Panc1 (cell line): ENCODE results near the gene KCNIP3. TPM values are rescaled to one million over a fixed set of nuclear protein-coding genes. Genes with fewer than 3 reads are reported as not detected.

Source experiments
- ATAC-seq: fragments of 200-7000 bp; cut with Tn5 transposase; 2 replicates; pipeline ENCODE4 v1.9.1; 2020; ENCODE audit warnings: mild to moderate bottlenecking, moderate library complexity
- BruUV-seq: library from RNA; stranded (reverse); fragments of 400-500 nt; replicated peaks from 2 replicates; lab custom pipeline; 2021; lab: Mats Ljungman, UMichigan
- CTCF ChIA-PET: fragments of 300-600 bp; sonication (Branson Sonifier 250); formaldehyde crosslinking; loops from one replicate; lab custom pipeline; 2022; ENCODE audit warnings: antibody characterized with exemption; lab: Charles Lee
- POLR2A ChIA-PET: fragments of 300-600 bp; sonication (Branson Sonifier 250); formaldehyde crosslinking; loops from one replicate; lab custom pipeline; 2022; ENCODE audit warnings: antibody characterized with exemption; lab: Charles Lee
- DNase-seq: peaks from one replicate; pipeline ENCODE4 v3.0.0-alpha.2; 2010; ENCODE audit warnings: low read depth, low spot score
- H3K27ac ChIP-seq: 2 replicates; pipeline ENCODE4 v1.5.1; 2011; ENCODE audit warnings: mild to moderate bottlenecking, low read length, inconsistent platforms
- H3K27me3 ChIP-seq: fragments of 200-500 bp; sonication (Bioruptor generic); 2 replicates; pipeline ENCODE4 v1.6.0; 2014; ENCODE audit warnings: low read length, inconsistent platforms; ENCODE audit not compliant: control insufficient read depth, insufficient read depth
- H3K36me3 ChIP-seq: fragments of 200-500 bp; sonication (Bioruptor generic); 2 replicates; pipeline ENCODE4 v1.5.1; 2014; ENCODE audit warnings: inconsistent platforms, mild to moderate bottlenecking, low read length, moderate library complexity; ENCODE audit not compliant: control insufficient read depth, insufficient read depth
- H3K4me1 ChIP-seq: 2 replicates; pipeline ENCODE4 v1.5.1; 2011; ENCODE audit warnings: inconsistent platforms, mild to moderate bottlenecking, low read length, moderate library complexity; ENCODE audit not compliant: control insufficient read depth, insufficient read depth
- H3K4me3 ChIP-seq, 2 experiments: 2 replicates each; pipeline ENCODE4 v1.5.1; 2011 to 2012; ENCODE audit warnings: low read depth in 2 of 2, low read length in 2 of 2, mild to moderate bottlenecking in 2 of 2, inconsistent platforms in 1 of 2, moderate library complexity in 1 of 2
- H3K9me3 ChIP-seq: fragments of 200-500 bp; sonication (Bioruptor generic); 2 replicates; pipeline ENCODE4 v1.5.1; 2014; ENCODE audit warnings: low read depth, mild to moderate bottlenecking, inconsistent platforms, low read length, moderate library complexity; ENCODE audit not compliant: control insufficient read depth, insufficient read depth
- POLR2AphosphoS5 ChIP-seq: IDR thresholded peaks from 2 replicates; pipeline ENCODE4 v1.6.1; 2012; ENCODE audit warnings: mild to moderate bottlenecking, low read depth, low read length, moderate library complexity
- SIN3A ChIP-seq: IDR thresholded peaks from 2 replicates; pipeline ENCODE4 v1.6.1; 2012; ENCODE audit warnings: low read depth, mild to moderate bottlenecking, low read length, moderate library complexity, borderline replicate concordance; ENCODE audit not compliant: insufficient read depth
- TCF7L2 ChIP-seq: IDR thresholded peaks from 2 replicates; pipeline ENCODE4 v1.6.1; 2011; ENCODE audit warnings: mild to moderate bottlenecking, low read depth, low read length, inconsistent platforms
- in situ Hi-C: cut with HindIII; loops from 2 replicates; pipeline ENCODE4 v1.10.0; 2016; ENCODE audit warnings: low sequenced_read_pairs, low pct_unique_long_range_greater_than_20kb
- intact Hi-C: fragments of 100-400 bp; cut with micrococcal nuclease; formaldehyde crosslinking; loops from one replicate; pipeline ENCODE4 v1.10.0; 2022; ENCODE audit not compliant: unreplicated experiment
- total RNA-seq: library from RNA; stranded (reverse); gene quantifications from one replicate; pipeline ENCODE4 v1.2.1, GENCODE V29; 2021; ENCODE audit not compliant: unreplicated experiment
- TF ChIP-seq, protein P1 (sequence below): fragments of 450-650 bp; IDR thresholded peaks from 2 replicates; pipeline ENCODE4 v1.5.1; 2017; ENCODE audit warnings: mild to moderate bottlenecking
- TF ChIP-seq, protein P2 (sequence below), 2 experiments: IDR thresholded peaks; 2 replicates each; pipeline ENCODE4 v1.6.1; 2011 to 2012; ENCODE audit warnings: low read depth in 2 of 2, control low read depth in 1 of 2, low read length in 1 of 2, mild to moderate bottlenecking in 1 of 2, moderate library complexity in 1 of 2; ENCODE audit not compliant: insufficient read depth in 1 of 2

The KCNIP3 gene
- total RNA-seq, 1 experiment from 2014 or later, result 17.5 TPM

GRCh38 chr2:95382192-95382591 is 85.0 kb downstream of the KCNIP3 start:
- no TSS peak for BruUV-seq
- Histone ChIP-seq H3K4me1 (no peaks in the 10 kb centered on the region), H3K9me3 (no peaks in the 10 kb centered on the region), H3K36me3 (no peaks in the 10 kb centered on the region), H3K27me3 (no peaks in the 10 kb centered on the region), H3K27ac (no peak overlapping the region), H3K4me3 (no peak overlapping the region)
- no peak for DNase-seq
- intact Hi-C loops (no loop called here), in situ Hi-C loops (no loop called here)
- ChIA-PET CTCF (no interaction called here), POLR2A (no interaction called here)
- TF ChIP-seq TCF7L2, result no peak
- TF ChIP-seq, protein P1, sequence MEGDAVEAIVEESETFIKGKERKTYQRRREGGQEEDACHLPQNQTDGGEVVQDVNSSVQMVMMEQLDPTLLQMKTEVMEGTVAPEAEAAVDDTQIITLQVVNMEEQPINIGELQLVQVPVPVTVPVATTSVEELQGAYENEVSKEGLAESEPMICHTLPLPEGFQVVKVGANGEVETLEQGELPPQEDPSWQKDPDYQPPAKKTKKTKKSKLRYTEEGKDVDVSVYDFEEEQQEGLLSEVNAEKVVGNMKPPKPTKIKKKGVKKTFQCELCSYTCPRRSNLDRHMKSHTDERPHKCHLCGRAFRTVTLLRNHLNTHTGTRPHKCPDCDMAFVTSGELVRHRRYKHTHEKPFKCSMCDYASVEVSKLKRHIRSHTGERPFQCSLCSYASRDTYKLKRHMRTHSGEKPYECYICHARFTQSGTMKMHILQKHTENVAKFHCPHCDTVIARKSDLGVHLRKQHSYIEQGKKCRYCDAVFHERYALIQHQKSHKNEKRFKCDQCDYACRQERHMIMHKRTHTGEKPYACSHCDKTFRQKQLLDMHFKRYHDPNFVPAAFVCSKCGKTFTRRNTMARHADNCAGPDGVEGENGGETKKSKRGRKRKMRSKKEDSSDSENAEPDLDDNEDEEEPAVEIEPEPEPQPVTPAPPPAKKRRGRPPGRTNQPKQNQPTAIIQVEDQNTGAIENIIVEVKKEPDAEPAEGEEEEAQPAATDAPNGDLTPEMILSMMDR, result no peak
- no peak for ATAC-seq

DNA sequence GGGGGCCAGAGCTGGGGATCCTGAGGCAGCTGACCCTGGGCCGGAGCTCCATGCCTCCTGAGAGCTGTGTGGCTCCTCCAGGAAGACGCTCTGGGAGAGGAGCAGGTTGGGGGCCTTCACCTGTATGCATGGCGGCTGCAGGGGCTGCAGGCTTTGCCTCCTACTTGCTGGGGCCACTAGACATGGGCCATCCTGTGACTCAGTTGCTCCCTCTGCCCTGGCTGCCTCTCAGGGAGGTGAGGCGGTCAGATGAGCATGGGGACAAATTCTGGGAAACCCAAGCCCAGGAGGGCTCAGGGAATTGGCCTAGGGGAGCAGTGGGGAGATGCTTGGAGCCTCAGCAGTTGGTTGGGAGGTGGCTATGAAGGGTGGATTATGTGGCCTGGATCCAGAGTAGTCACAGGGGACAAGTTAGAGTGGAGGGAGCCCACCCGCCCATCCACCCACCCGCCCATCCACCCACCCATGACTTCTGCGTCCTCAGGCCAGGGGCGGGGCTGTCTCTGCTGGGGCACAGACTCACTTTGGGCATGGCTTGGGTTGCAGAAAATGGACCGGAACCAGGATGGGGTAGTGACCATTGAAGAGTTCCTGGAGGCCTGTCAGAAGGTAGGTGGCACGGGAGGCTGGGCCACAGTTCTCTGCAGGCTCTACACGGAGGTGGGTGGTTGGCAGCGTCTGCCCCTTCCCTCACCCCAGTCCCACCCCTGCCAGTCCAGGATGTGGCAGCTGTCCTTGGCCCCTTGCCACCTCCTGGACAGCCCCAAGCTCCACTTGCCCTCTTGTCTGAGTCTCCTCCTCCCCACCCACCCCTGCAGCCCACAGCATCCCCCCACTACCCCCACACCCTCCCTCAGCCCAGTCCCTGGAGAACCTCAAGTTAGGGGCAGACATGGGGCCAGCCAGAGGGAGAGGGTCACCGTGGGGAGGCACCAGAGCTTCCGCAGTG is 85.8 kb downstream of the KCNIP3 start:
- Histone ChIP-seq H3K4me3 (no peak overlapping the region), H3K36me3 (no peaks in the 10 kb centered on the region), H3K27me3 (no peaks in the 10 kb centered on the region), H3K27ac (no peak overlapping the region), H3K9me3 (no peaks in the 10 kb centered on the region), H3K4me1 (no peaks in the 10 kb centered on the region)
- DNase-seq, result no peak
- ChIA-PET POLR2A (no interaction called here), CTCF (interaction anchor here (0.7 kb wide), 1 partner anchor 151 kb away, joined by 3 read pairs; no protein-coding TSS in a partner anchor)
- BruUV-seq, result no TSS peak
- no peak for TF ChIP-seq TCF7L2
- TF ChIP-seq, protein P2, sequence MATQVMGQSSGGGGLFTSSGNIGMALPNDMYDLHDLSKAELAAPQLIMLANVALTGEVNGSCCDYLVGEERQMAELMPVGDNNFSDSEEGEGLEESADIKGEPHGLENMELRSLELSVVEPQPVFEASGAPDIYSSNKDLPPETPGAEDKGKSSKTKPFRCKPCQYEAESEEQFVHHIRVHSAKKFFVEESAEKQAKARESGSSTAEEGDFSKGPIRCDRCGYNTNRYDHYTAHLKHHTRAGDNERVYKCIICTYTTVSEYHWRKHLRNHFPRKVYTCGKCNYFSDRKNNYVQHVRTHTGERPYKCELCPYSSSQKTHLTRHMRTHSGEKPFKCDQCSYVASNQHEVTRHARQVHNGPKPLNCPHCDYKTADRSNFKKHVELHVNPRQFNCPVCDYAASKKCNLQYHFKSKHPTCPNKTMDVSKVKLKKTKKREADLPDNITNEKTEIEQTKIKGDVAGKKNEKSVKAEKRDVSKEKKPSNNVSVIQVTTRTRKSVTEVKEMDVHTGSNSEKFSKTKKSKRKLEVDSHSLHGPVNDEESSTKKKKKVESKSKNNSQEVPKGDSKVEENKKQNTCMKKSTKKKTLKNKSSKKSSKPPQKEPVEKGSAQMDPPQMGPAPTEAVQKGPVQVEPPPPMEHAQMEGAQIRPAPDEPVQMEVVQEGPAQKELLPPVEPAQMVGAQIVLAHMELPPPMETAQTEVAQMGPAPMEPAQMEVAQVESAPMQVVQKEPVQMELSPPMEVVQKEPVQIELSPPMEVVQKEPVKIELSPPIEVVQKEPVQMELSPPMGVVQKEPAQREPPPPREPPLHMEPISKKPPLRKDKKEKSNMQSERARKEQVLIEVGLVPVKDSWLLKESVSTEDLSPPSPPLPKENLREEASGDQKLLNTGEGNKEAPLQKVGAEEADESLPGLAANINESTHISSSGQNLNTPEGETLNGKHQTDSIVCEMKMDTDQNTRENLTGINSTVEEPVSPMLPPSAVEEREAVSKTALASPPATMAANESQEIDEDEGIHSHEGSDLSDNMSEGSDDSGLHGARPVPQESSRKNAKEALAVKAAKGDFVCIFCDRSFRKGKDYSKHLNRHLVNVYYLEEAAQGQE (IDR thresholded peaks at IDR 0.05; ENCODE audit: insufficient read depth in 1 of 2, low read depth in 2 of 2, low read length in 1 of 2), result no peak
- no peak for TF ChIP-seq POLR2AphosphoS5
- TF ChIP-seq SIN3A, result no peak
- TF ChIP-seq, protein P1, result no peak
- in situ Hi-C loops, result no loop called here
- ATAC-seq, result no peak
- intact Hi-C loops, result no loop called here
